ENCODE data around the gene GP1BB.

The GP1BB gene

GRCh38 chr22:19742160-19743066 is 19.1 kb downstream of the GP1BB start:
- DNase-seq = no peak

GRCh38 chr22:19743081-19743480 is 19.7 kb downstream of the GP1BB start:
- no peak for DNase-seq

GRCh38 chr22:19743651-19744050 is 20.3 kb downstream of the GP1BB start:
- no peak for DNase-seq

- no peak for DNase-seq
These were observed 21.1 kb downstream of the GP1BB start for GRCh38 chr22:19744350-19745006.

DNA sequence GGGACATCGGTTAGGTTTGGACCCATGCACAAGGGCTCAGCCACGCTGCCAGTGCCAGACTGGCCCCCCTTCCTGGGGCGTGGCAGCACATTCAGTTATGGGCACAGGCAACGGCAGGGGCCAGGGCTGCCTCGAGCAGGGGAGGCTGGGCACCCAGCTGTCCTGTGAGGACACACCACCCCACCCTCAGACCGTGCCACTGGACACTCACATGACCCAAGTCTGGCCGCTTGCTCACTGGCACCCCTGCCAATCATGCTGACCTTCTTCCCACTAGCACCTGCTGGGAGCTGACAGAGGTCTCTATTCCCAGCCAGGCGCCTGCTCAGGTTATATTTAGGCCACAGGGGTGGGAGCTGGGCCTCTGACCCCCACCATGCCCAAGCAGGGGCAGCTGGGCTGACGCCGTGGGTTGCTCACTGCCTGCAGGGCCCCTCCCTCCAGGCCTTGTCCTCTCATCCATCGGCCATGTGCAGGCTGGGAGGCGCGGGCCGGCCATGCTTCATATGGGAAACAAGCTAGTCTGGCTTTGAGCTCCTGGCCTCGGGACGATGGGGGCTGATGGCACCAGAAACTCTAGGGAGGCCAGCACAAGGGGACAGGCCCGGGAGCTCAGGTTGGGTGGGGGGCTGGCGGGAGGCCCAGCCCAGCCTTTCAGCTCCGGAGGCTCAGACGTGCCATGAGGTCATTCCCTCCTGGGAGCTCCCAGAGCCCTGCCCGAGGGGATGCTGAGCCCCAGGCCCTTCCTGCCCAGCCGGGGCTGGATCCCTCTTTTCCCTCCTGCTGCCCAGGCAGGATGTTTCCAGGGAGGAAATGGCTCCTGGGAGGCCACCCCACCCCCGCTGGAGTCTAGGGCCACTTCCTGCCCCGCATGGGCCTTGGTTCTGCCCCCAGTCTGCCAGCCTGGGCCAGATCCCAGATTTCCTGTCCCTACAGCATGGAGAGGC is 22.1 kb downstream of the GP1BB start:
- DNase-seq = peak; percentile 21

GRCh38 chr22:19746726-19747125 is 23.4 kb downstream of the GP1BB start:
- DNase-seq = no peak

DNA sequence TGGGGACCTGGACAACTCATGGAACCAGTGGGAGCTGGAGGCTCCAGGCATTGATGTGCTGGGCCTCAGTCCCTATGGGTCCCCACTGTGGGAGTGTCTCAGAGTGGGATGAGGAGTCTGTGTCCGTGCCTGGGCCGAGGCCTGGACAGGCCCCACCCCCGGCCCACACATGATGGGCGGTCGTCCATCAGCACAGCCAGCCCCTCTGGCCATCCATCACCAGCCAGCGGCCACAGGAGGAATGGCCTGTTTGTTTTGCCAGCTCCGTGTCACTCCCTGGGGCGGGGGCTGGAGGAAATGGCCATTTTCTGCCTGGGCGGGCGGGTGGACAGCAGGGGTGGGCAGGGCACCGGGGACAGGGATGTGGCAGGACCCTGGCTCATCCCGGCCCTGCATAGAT is 24.2 kb downstream of the GP1BB start:
- no peak for DNase-seq

DNA sequence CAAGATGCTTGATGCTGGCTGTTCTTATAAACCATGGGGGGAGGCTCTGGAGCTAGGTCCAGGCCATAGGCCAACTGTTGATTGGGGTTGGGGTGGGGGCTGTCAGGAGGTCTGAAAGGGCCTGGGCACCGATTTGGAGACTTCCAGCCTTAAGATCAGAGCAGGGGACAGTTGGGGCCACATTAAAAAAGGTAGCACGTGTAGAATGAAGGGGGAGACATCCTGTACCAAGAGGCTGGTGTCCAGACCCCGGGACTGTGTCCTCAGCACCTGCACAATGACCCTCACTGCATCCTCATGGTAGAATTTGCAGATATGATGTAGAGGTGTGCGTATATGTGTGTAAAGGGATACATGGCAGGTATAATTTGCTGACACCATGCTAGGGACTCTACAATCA is 24.8 kb downstream of the GP1BB start:
- no peak for DNase-seq

DNA sequence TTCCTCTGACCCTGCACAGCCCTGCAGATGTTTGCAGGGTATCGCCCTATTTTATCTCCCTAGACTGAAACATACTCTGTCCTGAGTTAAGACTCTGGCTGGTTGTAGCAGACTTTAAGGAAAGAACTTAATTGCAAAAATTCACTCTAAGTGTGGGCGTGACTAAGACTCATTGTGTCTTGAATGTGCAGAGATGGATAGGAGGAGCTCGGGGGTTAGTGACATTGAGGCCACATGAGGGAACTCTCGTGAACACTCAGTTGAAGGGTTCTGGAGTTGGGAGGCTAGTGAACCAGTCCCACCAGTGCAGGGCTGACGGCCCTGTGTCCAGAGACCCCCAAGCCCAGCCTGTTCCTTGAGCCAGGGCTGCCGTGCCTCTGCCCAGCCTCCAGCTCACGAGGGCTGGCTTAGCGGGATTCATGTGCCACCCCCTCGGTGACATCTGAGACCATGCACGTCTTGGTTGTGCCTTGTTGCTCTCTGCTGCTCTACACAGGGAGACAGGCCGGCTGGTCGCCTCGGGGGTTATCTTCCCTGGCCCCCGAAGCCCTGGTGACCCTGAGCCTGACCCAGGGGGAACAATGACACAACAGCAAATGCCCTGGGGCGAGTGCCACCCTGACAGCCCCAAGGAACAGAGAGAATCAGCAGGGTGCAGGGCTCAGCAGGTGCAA is 25.8 kb downstream of the GP1BB start:
- no peak for DNase-seq

GRCh38 chr22:19749876-19750275 is 26.5 kb downstream of the GP1BB start:
- DNase-seq = no peak

- peak; percentile 39 for DNase-seq
These were observed 27.5 kb downstream of the GP1BB start for GRCh38 chr22:19750507-19751490.

- DNase-seq = no peak
These were observed 28.3 kb downstream of the GP1BB start for GRCh38 chr22:19751497-19752245.

DNA sequence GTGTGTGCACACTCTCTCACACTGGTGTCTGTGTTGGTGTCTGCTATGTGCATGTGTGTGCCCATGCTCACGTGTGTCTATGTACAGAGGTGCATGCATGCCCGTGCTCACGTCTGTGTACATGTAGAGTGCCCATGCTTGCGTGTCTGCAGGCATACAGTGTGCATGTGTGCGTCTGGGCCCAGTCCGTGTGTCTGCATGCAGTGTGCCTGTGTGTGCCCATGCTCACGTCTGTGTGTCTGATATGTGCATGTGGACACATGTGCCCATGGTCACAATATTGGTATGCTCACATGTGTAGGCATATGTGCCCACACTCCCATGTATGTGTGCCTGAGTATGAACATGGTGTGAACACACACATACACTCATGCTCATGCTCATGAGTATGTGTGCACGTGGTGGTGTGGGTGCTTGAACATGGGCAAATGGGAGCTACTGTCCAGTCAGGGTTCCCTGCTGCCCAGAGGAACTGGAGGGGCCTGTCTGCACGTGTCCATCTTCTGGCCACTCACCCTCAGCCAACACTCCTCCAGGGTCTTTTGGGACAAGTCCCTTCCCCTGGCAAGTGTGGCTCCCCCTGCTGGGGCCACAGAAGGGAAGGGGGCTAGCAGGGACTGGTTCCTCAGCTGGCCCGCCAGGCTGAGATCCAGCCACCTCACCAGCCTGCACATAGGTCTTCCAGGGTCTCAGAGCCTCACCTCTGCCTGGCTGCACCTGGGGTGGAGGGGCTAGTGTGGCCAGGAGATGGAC is 29.9 kb downstream of the GP1BB start:
- no peak for DNase-seq

DNA sequence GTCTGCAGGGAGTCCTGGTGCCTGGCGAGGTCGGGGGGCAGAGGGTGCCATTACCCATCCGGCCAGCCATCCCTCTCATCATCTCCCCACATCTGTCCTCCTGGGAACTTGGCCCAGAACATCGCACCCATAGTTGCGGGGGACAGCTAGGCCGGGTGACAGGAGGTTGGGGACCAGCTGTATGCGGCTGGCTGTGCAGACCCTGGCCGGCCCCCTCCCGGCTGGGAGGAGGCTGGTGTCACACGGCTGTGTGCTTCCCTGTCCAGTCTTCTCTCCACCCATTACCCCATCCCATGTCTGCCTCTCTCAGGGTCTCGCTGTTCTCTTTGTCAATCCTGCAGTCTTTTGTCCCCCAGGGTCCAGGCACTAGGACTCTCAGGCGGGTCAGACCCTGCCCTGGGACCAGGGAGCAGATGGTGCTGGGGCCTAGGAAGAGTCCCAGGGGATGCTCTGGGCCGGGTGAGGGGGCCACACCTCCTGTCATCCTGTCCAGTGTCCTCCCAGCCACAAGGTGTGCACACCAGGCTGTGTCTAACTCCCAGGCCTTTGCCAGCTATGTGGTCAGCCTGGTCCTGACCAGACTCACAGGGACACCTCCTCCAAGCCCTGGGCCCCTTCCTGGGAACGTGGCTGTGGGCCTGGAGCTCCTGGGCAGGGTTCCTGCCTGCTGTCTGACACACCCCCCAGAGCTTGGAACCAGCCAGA is 30.8 kb downstream of the GP1BB start:
- no peak for DNase-seq

- DNase-seq = no peak
These were observed 31.4 kb downstream of the GP1BB start for GRCh38 chr22:19754701-19755144.

GRCh38 chr22:19755145-19755710 is 31.9 kb downstream of the GP1BB start:
- DNase-seq = no peak

GRCh38 chr22:19755722-19756287 is 32.5 kb downstream of the GP1BB start:
- no peak for DNase-seq

Measured in fibroblast of skin of back (primary cell).